GM12801 (cell line): ENCODE data around the gene UGDH.

Experiments
- TF ChIP-seq, protein P1 (sequence below): IDR thresholded peaks from one replicate; pipeline ENCODE4 v1.5.1; 2011; ENCODE audit warnings: control low read depth; ENCODE audit not compliant: insufficient read length; ENCODE audit errors: extremely low read depth

UGDH gene

DNA sequence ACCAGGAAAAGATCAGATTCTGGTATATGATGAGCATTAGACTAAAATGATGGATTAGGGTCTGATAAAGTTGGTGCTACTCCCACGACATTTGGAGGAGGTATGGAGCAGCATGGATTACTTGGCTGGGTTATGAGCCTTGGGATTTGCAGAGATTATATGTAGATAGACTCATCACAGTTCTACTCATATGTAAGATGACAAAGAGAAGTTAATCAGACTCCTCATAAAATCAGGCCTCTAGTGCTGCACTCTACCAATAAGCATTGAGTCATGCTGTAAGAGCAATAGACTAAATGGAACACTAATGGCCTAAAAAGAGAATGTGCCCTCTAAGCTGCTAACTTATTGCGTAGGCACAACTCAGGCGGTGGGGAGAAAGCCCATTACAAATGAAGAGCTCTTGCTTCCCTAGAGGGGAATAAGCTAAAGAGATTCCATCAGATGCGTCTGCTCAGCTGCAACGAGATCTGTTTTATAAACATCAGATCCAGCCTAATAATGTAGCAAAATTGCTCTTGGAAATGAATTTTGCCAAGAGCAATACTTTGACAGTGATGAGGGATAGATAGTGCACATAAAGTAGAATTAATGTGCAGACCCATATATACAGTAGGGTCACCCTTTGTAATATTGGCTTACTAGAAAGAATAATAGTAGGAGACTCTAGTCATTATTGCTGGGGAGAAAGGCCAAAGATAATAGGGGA, 50.9 kb downstream of the UGDH start:
- TF ChIP-seq, protein P1, sequence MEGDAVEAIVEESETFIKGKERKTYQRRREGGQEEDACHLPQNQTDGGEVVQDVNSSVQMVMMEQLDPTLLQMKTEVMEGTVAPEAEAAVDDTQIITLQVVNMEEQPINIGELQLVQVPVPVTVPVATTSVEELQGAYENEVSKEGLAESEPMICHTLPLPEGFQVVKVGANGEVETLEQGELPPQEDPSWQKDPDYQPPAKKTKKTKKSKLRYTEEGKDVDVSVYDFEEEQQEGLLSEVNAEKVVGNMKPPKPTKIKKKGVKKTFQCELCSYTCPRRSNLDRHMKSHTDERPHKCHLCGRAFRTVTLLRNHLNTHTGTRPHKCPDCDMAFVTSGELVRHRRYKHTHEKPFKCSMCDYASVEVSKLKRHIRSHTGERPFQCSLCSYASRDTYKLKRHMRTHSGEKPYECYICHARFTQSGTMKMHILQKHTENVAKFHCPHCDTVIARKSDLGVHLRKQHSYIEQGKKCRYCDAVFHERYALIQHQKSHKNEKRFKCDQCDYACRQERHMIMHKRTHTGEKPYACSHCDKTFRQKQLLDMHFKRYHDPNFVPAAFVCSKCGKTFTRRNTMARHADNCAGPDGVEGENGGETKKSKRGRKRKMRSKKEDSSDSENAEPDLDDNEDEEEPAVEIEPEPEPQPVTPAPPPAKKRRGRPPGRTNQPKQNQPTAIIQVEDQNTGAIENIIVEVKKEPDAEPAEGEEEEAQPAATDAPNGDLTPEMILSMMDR = no peak

DNA sequence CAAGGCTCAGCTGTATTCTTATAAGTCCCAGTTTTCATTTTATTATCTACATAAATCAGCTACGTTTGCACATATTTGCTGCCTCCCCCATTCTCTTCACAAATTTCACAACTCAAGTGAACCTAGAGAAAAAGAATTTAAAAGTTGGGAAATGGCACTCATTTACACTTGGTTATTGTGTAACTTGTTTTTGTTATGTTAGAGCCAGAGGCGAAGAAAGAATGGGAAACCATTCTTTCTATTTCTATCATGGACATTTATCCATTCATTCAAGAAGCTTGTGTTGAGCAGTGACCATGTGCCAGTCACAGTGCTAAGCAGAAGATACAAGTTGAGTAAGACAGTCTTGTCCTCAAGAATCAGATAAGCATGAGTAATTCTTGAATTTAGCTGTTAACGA, 54.8 kb downstream of the UGDH start:
- TF ChIP-seq, protein P1 = no peak

DNA sequence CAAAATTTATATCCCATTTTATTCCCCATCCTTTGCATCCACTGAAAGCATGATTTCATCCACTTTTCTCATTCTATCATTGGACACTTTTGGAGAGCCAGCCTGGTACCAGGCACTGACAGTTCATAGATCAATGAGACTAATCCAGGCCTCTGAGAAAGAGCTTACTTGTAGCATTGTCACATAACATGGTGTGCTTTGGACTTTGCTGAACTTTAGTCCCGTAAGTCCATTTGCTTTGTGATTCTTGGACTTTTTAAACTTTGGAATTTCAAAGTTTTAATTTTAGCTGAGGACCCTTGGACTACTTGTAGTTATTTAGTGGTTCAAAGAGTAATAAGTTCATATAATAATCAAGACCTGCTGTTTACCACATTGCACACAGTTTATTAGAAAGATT, 56.8 kb downstream of the UGDH start:
- TF ChIP-seq, protein P1 = no peak

DNA sequence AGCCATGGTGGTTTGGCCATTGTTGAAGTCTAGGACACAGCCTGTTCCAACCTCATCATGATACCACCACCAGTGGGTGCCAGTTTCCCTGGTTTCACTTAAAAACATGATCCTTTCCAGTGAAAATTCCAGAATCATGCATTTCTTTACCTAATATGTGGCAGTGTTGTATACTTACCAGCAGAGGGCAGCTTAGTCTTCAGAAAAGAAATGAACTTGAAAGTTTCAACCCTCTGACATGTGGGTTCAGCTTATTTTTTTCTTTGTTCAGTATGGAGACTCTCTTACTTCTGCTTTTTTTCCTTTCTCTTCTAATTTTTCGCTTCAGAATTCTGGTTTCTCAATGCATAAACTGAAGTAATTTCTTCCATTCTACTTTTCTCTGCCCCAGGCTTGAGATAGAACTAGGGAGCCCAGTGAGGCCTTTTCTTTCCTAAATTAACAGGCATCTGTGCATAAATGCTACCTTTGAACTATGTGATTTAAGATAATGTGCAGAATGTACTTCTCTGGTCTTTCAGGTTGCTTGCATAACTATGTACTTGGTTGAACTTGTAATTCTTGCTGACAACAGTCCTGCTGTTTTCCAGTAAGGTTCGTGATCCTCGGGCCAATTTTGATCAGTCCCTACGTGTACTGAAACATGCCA, 57.7 kb downstream of the UGDH start:
- TF ChIP-seq, protein P1 = no peak

DNA sequence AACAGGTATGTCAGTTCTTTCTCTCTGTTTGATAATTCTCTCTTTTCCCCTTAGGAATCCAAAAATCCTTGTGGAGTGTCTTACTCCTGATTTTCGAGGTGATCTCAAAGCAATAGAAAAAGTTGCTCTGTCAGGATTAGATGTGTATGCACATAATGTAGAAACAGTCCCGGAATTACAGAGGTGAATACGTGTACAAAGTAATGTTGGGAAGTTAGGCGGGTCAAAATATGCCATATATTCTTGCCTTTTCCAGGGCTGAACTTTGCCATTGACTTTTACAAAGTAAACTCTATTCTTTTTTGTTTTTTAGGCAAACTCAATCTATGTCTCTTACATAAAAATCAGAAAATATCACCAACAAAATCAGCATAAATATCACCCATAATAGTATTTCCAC, 59.8 kb downstream of the UGDH start:
- TF ChIP-seq, protein P1 = no peak

DNA sequence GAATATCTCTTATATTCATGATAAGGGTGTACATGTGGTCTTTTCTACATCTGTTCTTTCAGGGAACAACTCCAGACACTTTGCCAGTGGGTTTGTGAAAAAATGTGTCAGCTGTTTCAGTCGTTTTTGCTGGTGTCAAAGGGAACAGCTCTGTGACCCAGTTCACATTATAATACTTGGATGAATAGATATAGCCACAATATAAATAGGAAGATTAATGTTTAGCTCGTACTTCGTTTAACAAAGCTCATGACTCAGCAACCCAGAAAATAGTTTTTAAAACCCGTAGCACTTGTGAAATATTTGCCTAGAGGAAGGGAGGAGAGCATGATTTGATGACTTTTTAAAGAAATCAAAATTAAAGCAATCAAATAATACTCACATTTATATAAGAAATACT, 60.5 kb downstream of the UGDH start:
- TF ChIP-seq, protein P1 = no peak

DNA sequence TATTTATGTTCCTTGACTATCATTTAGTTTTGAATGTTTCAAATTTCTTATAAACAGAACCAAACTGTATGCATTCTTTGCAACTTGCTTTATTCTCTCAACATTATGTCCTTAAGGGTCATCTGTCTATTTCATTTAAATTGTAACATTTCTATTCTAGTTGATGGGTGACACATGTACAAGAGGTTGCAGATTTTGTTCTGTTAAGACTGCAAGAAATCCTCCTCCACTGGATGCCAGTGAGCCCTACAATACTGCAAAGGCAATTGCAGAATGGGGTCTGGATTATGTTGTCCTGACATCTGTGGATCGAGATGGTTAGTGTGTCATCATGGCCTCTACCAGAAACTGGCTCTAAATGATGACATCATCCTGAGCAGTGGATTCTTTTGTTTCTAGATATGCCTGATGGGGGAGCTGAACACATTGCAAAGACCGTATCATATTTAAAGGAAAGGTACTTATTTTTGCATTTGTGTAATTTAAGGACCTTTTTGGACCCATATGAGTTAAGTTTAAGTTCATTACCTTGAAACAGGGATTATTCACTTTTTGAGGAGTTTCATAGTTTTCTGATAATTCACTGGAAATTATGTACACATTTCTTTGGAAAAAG, 62.2 kb downstream of the UGDH start:
- TF ChIP-seq, protein P1 = no peak
